K562 (cell line): ENCODE data around the gene TEKT2. TPM values are rescaled to one million over a fixed set of nuclear protein-coding genes. Genes with fewer than 3 reads are reported as not detected.

Experiments used
- ATAC-seq: fragments of 200-7000 bp; cut with Tn5 transposase; 3 replicates; pipeline ENCODE4 v1.9.1; 2020; ENCODE audit warnings: moderate library complexity
- BruUV-seq: library from RNA; stranded (reverse); fragments of 400-500 nt; replicated peaks from 2 replicates; lab custom pipeline; 2021; lab: Mats Ljungman, UMichigan
- CTCF ChIA-PET: fragments of 300-600 bp; formaldehyde crosslinking; extraction: SDS; loops from one replicate; lab custom pipeline; 2021; ENCODE audit warnings: low intra/inter-chr PET ratio; lab: Yijun Ruan, JAX
- POLR2A ChIA-PET: fragments of 300-600, 350-650 bp; sonication (Branson Sonifier 250); formaldehyde crosslinking; extraction: SDS; loops from one replicate; lab custom pipeline; 2021; ENCODE audit warnings: antibody characterized with exemption, inconsistent platforms; lab: Yijun Ruan, JAX
- DNase-seq, 4 experiments: peaks; one replicate each; pipeline versions ENCODE4 v3.0.0 to v3.0.0-alpha.2; 2011 to 2018; ENCODE audit warnings: low spot score in 3 of 4, mixed read lengths in 3 of 4; ENCODE audit errors: extremely low read depth in 1 of 4
- FAIRE-seq: peaks from 2 replicates; lab custom pipeline; 2011; peaks lifted over from hg19 to GRCh38; lab: Jason Lieb, UNC
- H2AFZ ChIP-seq: 2 replicates; pipeline ENCODE4 v1.6.0; 2011; ENCODE audit warnings: low read depth, low read length, control low read depth, inconsistent platforms
- H3K27ac ChIP-seq: fragments of 200-600 bp; 3 replicates; pipeline ENCODE4 v1.8.0; 2011; ENCODE audit warnings: low read depth, mild to moderate bottlenecking, control low read depth, inconsistent platforms, low read length, moderate library complexity, mixed read lengths; ENCODE audit errors: extremely low read depth
- H3K27me3 ChIP-seq, 2 experiments: fragments of 300-600 bp in 1 of 2; 2 replicates in 1 of 2; 3 replicates in 1 of 2; pipeline versions ENCODE4 v1.6.0 to v1.8.0; 2011; ENCODE audit warnings: inconsistent platforms in 2 of 2, low read length in 2 of 2, mild to moderate bottlenecking in 1 of 2, mixed read lengths in 1 of 2, moderate library complexity in 1 of 2; ENCODE audit not compliant: control insufficient read depth in 2 of 2, insufficient read depth in 2 of 2
- H3K36me3 ChIP-seq: fragments of 300-600 bp; 3 replicates; pipeline ENCODE4 v1.8.0; 2011; ENCODE audit warnings: mild to moderate bottlenecking, low read length, inconsistent platforms; ENCODE audit not compliant: control insufficient read depth, insufficient read depth
- H3K4me1 ChIP-seq, 2 experiments: fragments of 200-600 bp in 1 of 2; replicated peaks in 1 of 2; 2 replicates in 1 of 2; 3 replicates in 1 of 2; pipeline versions ENCODE4 v1.5.1 to v1.8.0; 2011; ENCODE audit warnings: inconsistent platforms in 2 of 2, low read length in 2 of 2, mild to moderate bottlenecking in 1 of 2, mixed read lengths in 1 of 2, moderate library complexity in 1 of 2; ENCODE audit not compliant: control insufficient read depth in 2 of 2, insufficient read depth in 2 of 2
- H3K4me2 ChIP-seq: 2 replicates; pipeline ENCODE4 v1.6.1; 2011; ENCODE audit warnings: low read length, control low read depth, inconsistent platforms, mixed read lengths; ENCODE audit not compliant: insufficient read depth
- H3K4me3 ChIP-seq: fragments of 200-600 bp; sonication (generic), shearing (Covaris generic); 2 replicates; pipeline ENCODE4 v1.5.1; 2016; ENCODE audit warnings: control low read depth, inconsistent platforms
- H3K79me2 ChIP-seq: fragments of 200-600 bp; 3 replicates; pipeline ENCODE4 v1.8.0; 2011; ENCODE audit warnings: low read length, inconsistent platforms; ENCODE audit not compliant: control insufficient read depth, insufficient read depth
- H3K9ac ChIP-seq, 2 experiments: 2 replicates each; pipeline versions ENCODE4 v1.6.0 to v1.6.1; 2011; ENCODE audit warnings: low read depth in 2 of 2, low read length in 2 of 2, control low read depth in 1 of 2, inconsistent platforms in 1 of 2, mild to moderate bottlenecking in 1 of 2, mixed read lengths in 1 of 2; ENCODE audit not compliant: insufficient read depth in 1 of 2
- H3K9me1 ChIP-seq: one replicate; pipeline ENCODE4 v1.6.0; 2011; ENCODE audit warnings: inconsistent platforms, mild to moderate bottlenecking, low read length, moderate library complexity; ENCODE audit not compliant: control insufficient read depth, insufficient read depth
- H3K9me3 ChIP-seq: replicated peaks from 2 replicates; pipeline ENCODE4 v1.5.1; 2011; ENCODE audit warnings: low read depth, low read length, inconsistent platforms; ENCODE audit not compliant: control insufficient read depth, insufficient read depth
- H4K20me1 ChIP-seq: replicated peaks from 2 replicates; pipeline ENCODE4 v1.6.1; 2011; ENCODE audit warnings: low read length, inconsistent platforms, mixed read lengths; ENCODE audit not compliant: control insufficient read depth, insufficient read depth
- ZFP36 ChIP-seq: fragments of 150-350 bp; IDR thresholded peaks from 2 replicates; pipeline ENCODE4 v1.6.1; 2018; ENCODE audit warnings: low read length, low read depth; ENCODE audit not compliant: partially characterized antibody
- ZNF134 ChIP-seq: fragments of 250-450 bp; sonication (Bioruptor Pico); conservative IDR thresholded peaks from 2 replicates; pipeline ENCODE4 v1.4.0; 2020
- WGBS: fragments of 100-300 bp; shearing (Covaris generic); methylation state at CpG from one replicate; pipeline ENCODE4 v1.1.6; 2016; ENCODE audit warnings: low coverage, mixed read lengths; ENCODE audit not compliant: insufficient coverage; ENCODE audit errors: missing lambda C conversion rate; 5-methylcytosine and 5-hydroxymethylcytosine counted together
- in situ Hi-C: fragments of 300-500 bp; cut with MboI; formaldehyde crosslinking; loops from 4 replicates; pipeline ENCODE4 v1.15.0; 2018; ENCODE audit warnings: inconsistent platforms, mixed read lengths
- intact Hi-C: fragments of 100-400 bp; cut with micrococcal nuclease; formaldehyde crosslinking; loops from 2 replicates; pipeline ENCODE4 v1.14.2; 2022
- polyA plus RNA-seq, 8 experiments: library from polyadenylated mRNA; depleted of rRNA in 4 of 8; stranded (reverse) in 5 of 8; unstranded in 3 of 8; fragments of >200 nt; fragmentation: Nextera tagmentation in 2 of 8; fragmentation: Illumina TruSeq in 1 of 8; extraction: Ambion mirVana in 2 of 8; extraction: Trizol in 1 of 8; gene quantifications; 2 replicates each; pipeline versions ENCODE4 v1.2.1 to v1.2.3, GENCODE V29; 2011 to 2014; ENCODE audit warnings: inconsistent platforms in 1 of 8, missing spikeins in 1 of 8
- total RNA-seq, 7 experiments: library from RNA; depleted of rRNA in 6 of 7; stranded (reverse); fragments of >200 nt in 6 of 7; fragmentation: Illumina TruSeq in 2 of 7; extraction: Trizol in 2 of 7; gene quantifications; 2 replicates each; pipeline versions ENCODE4 v1.2.1 to v1.2.3, GENCODE V29; 2011 to 2021; ENCODE audit warnings: low replicate concordance in 1 of 7
- TF ChIP-seq, protein P1 (sequence below): fragments of 250-450 bp; sonication (Bioruptor Pico); IDR thresholded peaks from 2 replicates; pipeline ENCODE4 v1.8.0; 2022; ENCODE audit warnings: inconsistent platforms, mild to moderate bottlenecking, moderate library complexity, borderline replicate concordance
- TF ChIP-seq, protein P2 (sequence below), 2 experiments: IDR thresholded peaks in 1 of 2; conservative IDR thresholded peaks in 1 of 2; 2 replicates each; pipeline ENCODE4 v1.6.1; 2016; ENCODE audit warnings: low read depth in 2 of 2, mild to moderate bottlenecking in 1 of 2, missing compliant biosample characterization in 1 of 2, missing genetic modification characterization in 1 of 2, moderate library complexity in 1 of 2

Gene TEKT2
- total and polyA plus RNA-seq, 9 of the 15 experiments (the other 6 are each of a cell fraction or from before 2014, with no cell fraction given): 0.06 to 0.94 (median 0.30) TPM; not detected in 1

GRCh38 chr1:36094621-36095061, 10.7 kb downstream of the TEKT2 start:
- in situ Hi-C loops (loop anchor here (5.0 kb wide), 1 partner anchor 93 kb away; no protein-coding TSS in a partner anchor), intact Hi-C loops (no loop called here)
- Histone ChIP-seq H3K27ac (no peak overlapping the region), H3K36me3 (peaks cover 62% of the 10 kb centered on the region; the same call in 2 of the 3 replicates), H3K9me3 (no peaks in the 10 kb centered on the region), H3K9ac (peak overlapping the region in 1 of 2 experiments; percentile 49; a peak in 2 of 4 replicates), H3K4me1 (peaks cover 5 to 30% of the 10 kb centered on the region in 2 experiments; a peak in 4 of 5 replicates), H3K4me2 (no peak overlapping the region), H2AFZ (no peak overlapping the region), H3K9me1 (peaks cover 5% of the 10 kb centered on the region), H3K4me3 (no peak overlapping the region), H3K79me2 (peaks cover 11% of the 10 kb centered on the region), H4K20me1 (no peaks in the 10 kb centered on the region), H3K27me3 (no peaks in the 10 kb centered on the region)
- FAIRE-seq (no peak), ATAC-seq (no peak), DNase-seq (no peak)
- WGBS: 83% methylated on average over 8 of the region's 8 CpGs
- TF ChIP-seq, protein P1, sequence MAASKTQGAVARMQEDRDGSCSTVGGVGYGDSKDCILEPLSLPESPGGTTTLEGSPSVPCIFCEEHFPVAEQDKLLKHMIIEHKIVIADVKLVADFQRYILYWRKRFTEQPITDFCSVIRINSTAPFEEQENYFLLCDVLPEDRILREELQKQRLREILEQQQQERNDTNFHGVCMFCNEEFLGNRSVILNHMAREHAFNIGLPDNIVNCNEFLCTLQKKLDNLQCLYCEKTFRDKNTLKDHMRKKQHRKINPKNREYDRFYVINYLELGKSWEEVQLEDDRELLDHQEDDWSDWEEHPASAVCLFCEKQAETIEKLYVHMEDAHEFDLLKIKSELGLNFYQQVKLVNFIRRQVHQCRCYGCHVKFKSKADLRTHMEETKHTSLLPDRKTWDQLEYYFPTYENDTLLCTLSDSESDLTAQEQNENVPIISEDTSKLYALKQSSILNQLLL (CRISPR knock-in tag): no peak
- TF ChIP-seq ZNF134 (CRISPR knock-in tag): no peak
- TF ChIP-seq ZFP36: no peak
- TF ChIP-seq, protein P2, sequence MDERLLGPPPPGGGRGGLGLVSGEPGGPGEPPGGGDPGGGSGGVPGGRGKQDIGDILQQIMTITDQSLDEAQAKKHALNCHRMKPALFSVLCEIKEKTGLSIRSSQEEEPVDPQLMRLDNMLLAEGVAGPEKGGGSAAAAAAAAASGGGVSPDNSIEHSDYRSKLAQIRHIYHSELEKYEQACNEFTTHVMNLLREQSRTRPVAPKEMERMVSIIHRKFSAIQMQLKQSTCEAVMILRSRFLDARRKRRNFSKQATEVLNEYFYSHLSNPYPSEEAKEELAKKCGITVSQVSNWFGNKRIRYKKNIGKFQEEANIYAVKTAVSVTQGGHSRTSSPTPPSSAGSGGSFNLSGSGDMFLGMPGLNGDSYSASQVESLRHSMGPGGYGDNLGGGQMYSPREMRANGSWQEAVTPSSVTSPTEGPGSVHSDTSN (CRISPR knock-in tag; IDR thresholded peaks at IDR 0.05; ENCODE audit: low read depth): no peak
- TF ChIP-seq, protein P2 (tag; conservative IDR thresholded peaks at IDR 0.05; ENCODE audit: low read depth): no peak
- POLR2A ChIA-PET: interaction anchor here (0.5 to 1.5 kb wide), 7 partner anchors 8 to 481 kb away, joined by 3 to 6 read pairs (median 3); no protein-coding TSS in a partner anchor
- no TSS peak for BruUV-seq
- CTCF ChIA-PET: no interaction called here
